Sciatic nerve (tissue), 2 donors: ENCODE measurements around the gene CDIPT. TPM values are rescaled to one million over a fixed set of nuclear protein-coding genes. Genes with fewer than 3 reads are reported as not detected.
A peak's percentile ranks its signal among the peaks of the same experiment; 100 is the strongest.
"Not testable (repeated sequence)": the region's sequence is repeated elsewhere in the genome, so short reads cannot be mapped to it uniquely, and the experiment has no call there.

ENCODE experiments used
- ATAC-seq: fragments of 200-7000 bp; cut with Tn5 transposase; one replicate; pipeline ENCODE4 v1.9.1; 2020; ENCODE audit warnings: mild to moderate bottlenecking, moderate library complexity
- DNase-seq: peaks from one replicate; pipeline ENCODE4 v3.0.0-alpha.2; 2020; ENCODE audit warnings: low spot score
- intact Hi-C: fragments of 100-400 bp; cut with DNase I; formaldehyde crosslinking; loops from one replicate; pipeline ENCODE4 v1.14.2; 2022
- total RNA-seq: library from RNA; stranded (reverse); fragmentation: NEBNext Ultra II Directional; extraction: Animal tissue kit (Norgen Biotek cat#: 25700); gene quantifications from one replicate; pipeline ENCODE4 v1.2.1, GENCODE V29; 2021
- donor health status: DM: no; HTN: no; CAD: no.
- donor health status: DM: no; HTN: no; CAD: no.

CDIPT gene
- total RNA-seq, 1 donor from 2014 or later, result 58.4 TPM

DNA sequence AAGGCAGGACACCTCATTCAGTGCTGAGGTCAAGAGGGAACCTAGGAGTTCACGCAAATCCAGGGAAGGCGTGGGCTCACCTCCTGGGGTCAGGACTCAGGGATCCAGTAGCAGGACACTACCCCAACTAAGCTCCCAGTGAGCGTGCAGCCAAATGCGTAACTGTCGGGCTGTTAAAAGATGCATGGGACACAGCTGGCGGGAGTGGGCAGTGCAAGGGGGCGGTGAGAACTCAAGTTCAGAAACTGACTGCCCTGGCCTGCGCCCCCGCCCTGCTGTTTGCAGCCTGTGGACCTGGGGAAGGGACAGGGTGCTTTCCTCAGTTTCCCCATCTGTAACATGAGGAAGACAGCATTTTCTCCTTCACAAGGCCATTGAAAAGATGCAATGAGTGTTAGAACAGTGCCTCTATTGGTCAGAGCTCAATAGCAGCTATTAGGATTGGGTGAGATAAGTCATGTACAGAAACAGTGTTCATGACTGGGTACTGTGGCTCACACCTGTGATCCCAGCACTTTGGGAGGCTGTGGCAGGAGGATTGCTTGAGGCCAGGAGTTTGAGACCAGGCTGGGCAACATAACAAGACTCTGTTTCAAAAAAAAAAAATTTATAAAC lies 20.2 kb downstream of the CDIPT start:
- DNase-seq (no peak), ATAC-seq (no peak)
- intact Hi-C loops, result no loop called here

DNA sequence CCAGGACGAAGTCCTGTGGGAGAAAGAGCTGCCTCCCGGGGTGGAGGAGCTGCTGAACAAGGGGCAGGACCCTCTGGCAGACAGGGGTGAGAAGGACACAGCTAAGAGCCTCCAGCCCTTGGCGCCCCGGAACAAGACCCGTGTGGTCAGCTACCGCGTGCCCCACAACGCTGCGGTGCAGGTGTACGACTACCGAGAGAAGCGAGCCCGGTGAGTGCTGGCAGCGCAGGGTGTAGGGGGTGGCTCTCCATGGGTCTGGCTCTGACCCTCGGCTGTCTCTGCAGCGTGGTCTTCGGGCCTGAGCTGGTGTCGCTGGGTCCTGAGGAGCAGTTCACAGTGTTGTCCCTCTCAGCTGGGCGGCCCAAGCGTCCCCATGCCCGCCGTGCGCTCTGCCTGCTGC lies 21.4 kb downstream of the CDIPT start:
- no peak for DNase-seq
- intact Hi-C loops, result no loop called here
- ATAC-seq, result no peak

DNA sequence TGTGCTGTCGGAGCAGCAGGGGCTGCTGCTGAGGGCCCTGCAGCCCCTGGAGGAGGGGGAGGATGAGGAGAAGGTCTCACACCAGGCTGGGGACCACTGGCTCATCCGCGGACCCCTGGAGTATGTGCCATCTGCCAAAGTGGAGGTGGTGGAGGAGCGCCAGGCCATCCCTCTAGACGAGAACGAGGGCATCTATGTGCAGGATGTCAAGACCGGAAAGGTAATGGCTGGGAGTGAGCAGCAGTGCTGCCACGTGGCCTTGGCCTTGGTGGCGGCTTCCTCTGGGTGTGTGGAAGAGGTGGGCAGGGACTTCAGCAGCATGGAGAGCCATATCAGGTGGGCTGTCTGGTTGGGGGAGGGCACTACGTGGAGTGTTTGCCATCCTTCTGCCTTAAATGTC lies 22.8 kb downstream of the CDIPT start:
- ATAC-seq, result no peak
- DNase-seq, result no peak
- intact Hi-C loops, result no loop called here

DNA sequence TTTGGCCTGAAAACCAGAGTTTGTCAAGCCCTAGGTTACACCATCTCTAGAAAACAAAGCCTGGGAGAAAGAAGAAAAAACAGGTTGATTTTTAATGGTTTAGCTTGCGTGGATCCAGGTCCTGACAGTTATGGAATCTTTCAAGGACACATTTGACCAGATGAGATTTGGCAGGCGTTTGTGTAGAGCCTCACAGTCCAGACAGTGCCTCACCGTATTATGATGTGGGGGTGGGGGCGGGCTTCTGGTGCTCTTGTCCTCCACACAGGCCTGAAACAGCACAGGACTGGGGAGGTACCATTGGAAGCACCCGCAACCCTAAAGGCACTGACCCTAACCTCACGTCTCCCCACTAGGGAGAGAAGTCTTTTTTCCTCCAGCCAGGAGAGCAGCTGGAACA lies 23.2 kb downstream of the CDIPT start:
- ATAC-seq (no peak), DNase-seq (no peak)
- intact Hi-C loops, result no loop called here

DNA sequence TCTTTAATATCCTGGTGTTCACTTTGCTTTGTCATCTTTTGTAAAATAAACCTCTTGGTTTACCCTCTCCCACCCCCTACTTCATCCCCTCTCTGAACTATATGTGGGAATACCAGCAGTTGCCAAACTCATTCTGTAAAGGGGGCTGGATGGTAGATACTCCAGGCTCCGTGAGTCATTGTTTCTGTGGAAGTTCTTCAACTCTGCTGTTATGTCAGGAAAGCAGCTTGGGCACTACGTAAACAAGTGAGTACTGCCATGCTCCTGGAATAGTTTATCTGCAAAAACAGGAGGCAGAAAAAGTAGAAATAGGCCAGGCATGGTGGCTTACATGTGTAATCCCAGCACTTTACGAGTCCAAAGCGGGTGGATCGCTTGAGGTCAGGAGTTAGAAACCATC lies 25.2 kb downstream of the CDIPT start:
- DNase-seq, result no peak
- no peak for ATAC-seq
- intact Hi-C loops, result no loop called here

GRCh38 chr16:29836623-29837022 lies 26.4 kb downstream of the CDIPT start:
- DNase-seq, result no peak
- no peak for ATAC-seq
- intact Hi-C loops, result no loop called here

- intact Hi-C loops, result no loop called here
- no peak for DNase-seq
- no peak for ATAC-seq
Observed at GRCh38 chr16:29835926-29836325, 27.1 kb downstream of the CDIPT start.

DNA sequence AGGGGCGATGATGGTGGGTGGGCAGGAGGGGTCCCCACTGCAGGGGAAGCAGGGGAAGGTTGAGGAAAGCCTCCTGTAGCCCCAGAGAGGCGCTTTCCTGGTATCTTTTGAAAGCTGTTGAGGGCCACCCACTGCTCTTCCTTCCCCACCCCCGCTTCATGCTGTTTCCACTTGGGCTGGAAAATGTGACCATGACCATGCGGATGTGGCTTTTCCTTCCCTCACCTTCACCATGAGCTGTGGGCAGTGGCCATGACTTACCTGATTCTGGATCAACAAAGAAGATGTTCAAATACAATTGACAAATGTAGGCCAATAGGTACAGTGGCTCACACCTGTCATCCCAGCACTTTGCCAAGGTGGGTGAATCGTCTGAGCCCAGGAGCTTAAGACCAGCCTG lies 28.9 kb downstream of the CDIPT start:
- intact Hi-C loops, result no loop called here
- DNase-seq (no peak), ATAC-seq (no peak)

DNA sequence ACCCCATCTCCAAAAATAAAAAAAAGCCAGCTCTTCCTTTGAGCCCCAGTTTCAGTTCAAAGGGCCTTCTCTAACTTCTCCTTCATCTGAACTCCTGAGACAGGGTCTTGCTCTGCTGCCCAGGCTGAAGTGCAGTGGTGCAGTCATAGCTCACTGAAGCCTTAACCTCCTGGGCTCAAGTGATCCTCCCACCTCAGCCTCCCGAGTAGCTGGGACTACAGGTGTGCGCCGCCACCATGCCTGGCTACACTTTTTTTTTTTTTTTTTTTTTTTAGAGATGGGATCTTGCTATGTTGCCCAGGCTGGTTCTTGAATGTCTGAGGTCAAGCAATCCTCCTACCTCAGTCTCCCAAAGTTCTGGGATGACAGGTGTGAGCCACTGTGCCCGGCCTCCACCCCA lies 29.8 kb downstream of the CDIPT start:
- DNase-seq, ATAC-seq, intact Hi-C loops: not testable (repeated sequence)

DNA sequence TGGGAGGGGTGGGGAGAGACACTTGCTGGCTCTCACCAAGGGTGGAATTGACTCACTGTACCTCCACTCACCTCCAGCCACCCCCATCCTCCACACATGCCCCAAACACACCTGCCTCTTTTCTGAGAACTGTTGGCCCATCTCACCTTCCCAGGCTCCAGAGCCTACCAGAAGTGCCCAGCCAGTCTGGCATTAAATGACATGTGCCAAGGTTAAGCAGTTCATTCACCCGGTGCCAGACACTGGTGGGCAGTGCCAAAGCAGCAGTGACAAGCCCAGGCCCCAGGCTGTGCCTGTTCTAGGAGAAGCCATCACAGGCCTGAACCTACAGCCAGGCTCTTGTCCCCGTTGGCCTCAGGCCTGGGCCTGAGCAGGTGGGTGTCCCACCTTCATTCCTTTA lies 31.5 kb downstream of the CDIPT start:
- DNase-seq (no peak), ATAC-seq (no peak)
- intact Hi-C loops, result no loop called here

- ATAC-seq, result no peak
- no peak for DNase-seq
- intact Hi-C loops, result no loop called here
Observed at GRCh38 chr16:29830774-29831173, 32.3 kb downstream of the CDIPT start.

DNA sequence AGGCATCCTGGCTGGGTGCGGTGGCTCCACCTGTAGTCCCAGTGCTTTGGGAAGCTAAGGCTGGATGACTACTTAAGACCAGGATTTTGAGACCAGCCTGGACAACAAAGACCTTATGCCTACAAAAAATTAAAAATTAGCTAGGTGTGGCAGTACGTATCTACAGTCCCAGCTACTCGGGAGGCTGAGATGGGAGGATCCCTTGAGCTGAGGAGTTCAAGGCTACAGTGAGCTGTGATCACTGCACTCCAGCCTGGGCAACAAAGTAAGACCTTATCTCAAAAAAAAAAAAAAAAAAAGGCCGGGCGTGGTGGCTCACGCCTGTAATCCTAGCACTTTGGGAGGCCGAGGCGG lies 36.7 kb downstream of the CDIPT start:
- DNase-seq (no peak), ATAC-seq (no peak)
- intact Hi-C loops, result no loop called here

DNA sequence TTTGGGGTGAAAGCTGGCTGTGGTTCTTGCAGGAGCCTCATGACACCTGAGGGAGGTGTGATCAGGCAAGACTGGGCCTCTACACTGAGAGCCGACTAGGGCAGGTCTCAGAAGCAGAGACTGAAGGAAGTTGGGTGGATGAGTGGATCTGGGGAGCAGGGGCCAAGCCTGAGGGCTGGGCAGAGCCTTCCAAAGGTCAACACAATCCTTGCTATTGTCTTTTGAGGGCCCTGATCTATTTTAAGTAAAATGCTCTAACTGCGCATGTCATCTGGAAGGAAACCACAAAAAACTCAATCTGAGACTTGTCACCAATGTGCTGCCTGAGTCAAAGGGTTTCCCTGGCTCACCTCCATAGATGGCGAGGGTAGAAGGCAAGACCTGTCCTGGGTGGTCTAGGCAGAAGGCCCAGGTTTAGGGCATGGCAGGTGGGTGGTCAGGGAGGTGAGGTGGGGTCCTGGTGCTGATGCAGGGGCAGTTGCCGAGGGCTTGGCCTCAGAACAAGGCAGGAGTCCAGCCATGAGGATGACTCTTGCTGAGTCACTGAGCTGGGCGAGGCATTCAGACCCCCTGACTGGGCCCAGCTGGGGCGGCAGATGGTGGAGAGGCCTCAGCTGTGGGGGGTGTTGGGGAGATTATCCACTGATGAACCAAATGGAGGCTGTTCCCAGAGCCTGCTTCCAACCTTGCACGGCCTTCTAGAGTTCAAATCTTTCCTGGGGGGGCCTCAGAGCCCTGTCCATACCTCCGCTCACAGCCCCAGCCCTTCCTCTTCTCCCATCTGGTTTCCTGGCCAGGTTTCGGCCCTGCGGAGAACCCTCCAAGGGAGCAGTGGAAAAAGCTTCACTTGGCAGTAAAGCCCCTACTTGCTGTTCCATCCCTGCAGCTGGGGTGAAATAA lies 37.6 kb downstream of the CDIPT start:
- DNase-seq (no peak), ATAC-seq (peak; percentile 51)
- intact Hi-C loops, result no loop called here

GRCh38 chr16:29824589-29825144 lies 38.4 kb downstream of the CDIPT start:
- no peak for DNase-seq
- intact Hi-C loops, result no loop called here
- ATAC-seq, result peak; percentile 19

GRCh38 chr16:29821643-29822115 lies 41.3 kb downstream of the CDIPT start:
- intact Hi-C loops, result no loop called here
- no peak for DNase-seq
- no peak for ATAC-seq

DNA sequence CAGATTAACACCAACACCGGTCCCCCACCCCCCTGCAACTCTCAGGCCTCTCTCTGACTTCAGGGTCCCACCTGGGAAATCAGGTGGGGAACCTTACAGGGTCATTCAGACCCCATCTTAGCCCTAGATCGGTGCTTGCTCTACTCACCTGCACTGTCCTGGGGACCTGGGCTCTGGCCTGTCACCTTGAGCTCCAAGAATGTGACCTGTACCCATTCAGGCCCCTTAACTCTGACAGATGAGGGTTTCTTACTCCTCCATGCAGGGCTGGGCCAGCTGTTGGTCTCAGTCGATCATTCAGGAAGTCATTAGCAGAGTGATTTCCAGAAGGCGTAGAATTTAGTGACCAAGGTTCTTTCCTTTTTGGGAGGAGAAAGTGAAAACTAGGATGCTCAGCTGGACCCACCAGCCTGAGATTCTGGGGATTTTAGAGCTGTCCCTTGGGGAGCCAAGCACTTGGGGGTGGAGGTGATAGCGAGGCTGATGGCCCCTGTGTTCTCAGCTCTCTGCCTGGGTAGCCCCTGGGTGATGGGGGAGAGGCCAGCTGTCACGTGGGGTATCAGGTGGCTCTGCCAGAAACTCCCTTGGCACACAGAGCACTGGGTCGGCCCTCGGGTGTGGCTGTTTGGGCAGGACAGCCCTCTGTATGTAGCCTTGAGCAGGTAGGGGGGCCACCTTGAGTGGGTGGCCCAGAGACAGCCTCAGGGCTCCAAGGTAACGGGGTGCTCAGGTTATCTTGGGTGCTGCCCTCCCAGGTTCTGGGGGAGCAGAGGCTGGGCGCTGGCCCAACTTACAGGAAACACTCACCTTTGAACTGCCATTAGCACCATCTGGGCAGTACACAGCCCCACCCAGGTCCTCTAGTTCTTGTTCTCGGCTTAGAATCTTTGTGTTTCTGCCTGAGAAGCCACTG lies 42.0 kb downstream of the CDIPT start:
- intact Hi-C loops, result no loop called here
- DNase-seq (no peak), ATAC-seq (peak; percentile 41)

- DNase-seq, result peak; percentile 86
- intact Hi-C loops, result no loop called here
- peak; percentile 54 for ATAC-seq
Observed at GRCh38 chr16:29820271-29820701, 42.7 kb downstream of the CDIPT start, which contains the start of gene MVP. TSS of gene MVP (plus strand) at chr16:29820462. CDS start at chr16:29830550, 10,088 bp downstream.

GRCh38 chr16:29819506-29819905 lies 43.5 kb downstream of the CDIPT start:
- DNase-seq, result no peak
- no peak for ATAC-seq
- intact Hi-C loops, result no loop called here

GRCh38 chr16:29818082-29818481 lies 44.9 kb downstream of the CDIPT start:
- no peak for DNase-seq
- intact Hi-C loops, result no loop called here
- ATAC-seq, result no peak
